ENCODE data around the gene RPUSD4. TPM values are rescaled to one million over a fixed set of nuclear protein-coding genes. Genes with fewer than 3 reads are reported as not detected.
"Not testable (repeated sequence)": the region's sequence is repeated elsewhere in the genome, so short reads cannot be mapped to it uniquely, and the experiment has no call there.

RPUSD4 gene, protein sequence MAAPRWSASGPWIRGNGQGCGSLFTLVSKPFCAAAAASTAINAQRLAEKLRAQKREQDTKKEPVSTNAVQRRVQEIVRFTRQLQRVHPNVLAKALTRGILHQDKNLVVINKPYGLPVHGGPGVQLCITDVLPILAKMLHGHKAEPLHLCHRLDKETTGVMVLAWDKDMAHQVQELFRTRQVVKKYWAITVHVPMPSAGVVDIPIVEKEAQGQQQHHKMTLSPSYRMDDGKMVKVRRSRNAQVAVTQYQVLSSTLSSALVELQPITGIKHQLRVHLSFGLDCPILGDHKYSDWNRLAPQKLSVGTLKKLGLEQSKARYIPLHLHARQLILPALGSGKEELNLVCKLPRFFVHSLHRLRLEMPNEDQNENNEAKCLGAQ
- 25.8 and 30.0 TPM in 2 replicates for total RNA-seq (2014; rRNA removed; shearing (Covaris generic))
- polyA plus RNA-seq (2015; cell fraction: cytosol; rRNA removed), result 23.0 and 25.0 TPM in 2 replicates
- polyA plus RNA-seq (2015; cell fraction: nucleus; rRNA removed), result 55.1 and 61.3 TPM in 2 replicates

DNA sequence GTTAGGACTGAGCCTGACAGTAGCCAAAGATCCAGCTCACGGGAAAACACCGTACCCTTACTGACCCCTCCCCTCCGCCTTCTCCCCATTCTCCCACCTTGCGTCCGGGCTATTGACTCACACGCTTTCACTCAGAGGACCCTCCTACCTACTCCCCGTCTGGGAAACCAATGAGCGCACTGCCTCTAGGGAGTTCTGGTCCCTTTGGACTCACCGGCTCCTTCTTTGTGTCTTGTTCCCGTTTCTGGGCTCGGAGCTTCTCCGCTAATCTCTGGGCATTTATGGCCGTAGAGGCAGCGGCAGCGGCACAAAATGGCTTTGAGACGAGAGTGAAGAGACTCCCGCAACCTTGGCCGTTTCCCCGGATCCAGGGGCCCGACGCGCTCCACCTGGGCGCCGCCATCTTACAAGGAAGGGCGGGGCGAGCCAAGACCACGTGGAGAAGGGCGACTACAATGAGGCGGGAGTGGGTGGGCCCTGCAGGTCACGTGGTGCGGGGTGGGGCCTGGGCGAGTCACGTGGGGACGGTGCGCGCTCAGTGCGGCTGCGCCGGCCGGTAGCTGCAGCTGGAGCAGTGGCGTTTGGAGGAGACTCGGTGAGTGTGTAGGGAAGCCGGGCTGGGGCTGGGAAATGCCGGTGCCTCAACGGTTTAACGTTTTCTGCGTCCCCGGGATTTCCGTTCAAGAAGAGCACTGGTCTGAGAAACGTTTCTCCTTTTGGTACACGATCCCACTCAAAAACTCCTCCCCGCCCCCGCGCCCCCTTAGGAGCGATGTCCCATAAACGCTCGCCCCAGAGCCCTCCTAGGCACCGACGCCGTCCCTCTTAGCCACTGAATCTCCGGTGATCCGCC, at the start of gene RPUSD4, which contains the start of gene FAM118B:
TSS of gene RPUSD4 (minus strand) at position 415 of the 853 bp plus-strand sequence. CDS start at position 403, 12 bp downstream.
TSS of gene FAM118B (plus strand) at position 547 of the 853 bp plus-strand sequence. CDS start 23,220 bp downstream, outside the sequence.
- DNase-seq (ENCODE audit: low read depth), result peak; percentile 95

DNA sequence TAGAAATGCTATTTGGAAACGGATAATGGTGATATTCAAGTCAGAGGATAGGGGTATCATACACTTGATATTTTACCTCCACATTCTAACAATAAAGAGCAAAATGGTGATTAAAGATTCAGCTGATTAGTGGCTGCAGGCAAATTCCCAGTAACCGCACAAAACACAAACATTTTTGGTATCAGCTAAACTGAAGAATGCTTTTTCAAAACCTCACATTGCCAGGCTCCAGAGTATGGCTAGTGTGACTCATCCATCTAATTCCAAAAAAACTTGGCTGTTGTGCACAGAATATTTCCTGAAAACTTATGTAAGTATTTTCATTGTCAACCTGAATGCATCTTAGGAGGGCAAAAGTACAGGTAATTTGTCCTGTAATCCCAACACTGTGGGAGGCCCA, 46.3 kb upstream of the RPUSD4 start:
- no peak for DNase-seq (ENCODE audit: low read depth)

DNA sequence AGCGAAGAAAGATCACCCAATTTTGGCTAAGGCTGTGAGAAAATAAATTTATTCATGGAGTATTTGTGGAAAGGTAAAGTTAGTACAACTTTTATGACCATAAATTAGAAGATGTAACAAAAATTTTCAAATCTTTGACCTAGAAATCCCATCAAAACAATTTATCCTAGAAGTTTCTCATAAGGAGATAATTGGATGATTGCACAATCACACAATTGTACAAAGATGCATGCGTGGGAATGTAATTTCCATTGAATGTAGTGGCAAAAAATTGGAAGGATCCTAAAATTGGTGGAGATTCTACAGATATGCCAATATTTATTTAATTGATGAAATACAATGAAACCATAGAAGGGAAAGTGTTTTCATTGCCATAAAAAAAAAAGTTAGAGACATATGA, 45.7 kb upstream of the RPUSD4 start:
- DNase-seq (ENCODE audit: low read depth), result no peak

DNA sequence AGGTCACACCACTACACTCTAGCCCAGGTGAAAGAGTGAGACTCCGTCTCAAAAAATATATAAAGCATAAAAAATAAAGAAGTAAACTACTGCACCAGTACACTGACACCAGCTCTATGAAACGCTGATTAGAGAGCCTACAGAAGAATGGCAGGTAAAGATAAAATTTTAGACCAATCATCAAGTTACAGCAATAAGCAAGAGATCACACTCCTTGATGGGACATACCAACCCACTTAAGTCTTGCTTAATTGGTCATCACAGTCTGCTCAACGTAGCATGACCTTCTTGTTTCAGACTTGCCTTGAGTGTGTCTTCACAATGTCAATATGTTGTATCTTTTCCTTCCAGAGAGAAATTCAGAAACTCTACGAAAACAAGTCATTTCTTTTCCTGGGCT, 44.8 kb upstream of the RPUSD4 start:
- DNase-seq (ENCODE audit: low read depth), result no peak

DNA sequence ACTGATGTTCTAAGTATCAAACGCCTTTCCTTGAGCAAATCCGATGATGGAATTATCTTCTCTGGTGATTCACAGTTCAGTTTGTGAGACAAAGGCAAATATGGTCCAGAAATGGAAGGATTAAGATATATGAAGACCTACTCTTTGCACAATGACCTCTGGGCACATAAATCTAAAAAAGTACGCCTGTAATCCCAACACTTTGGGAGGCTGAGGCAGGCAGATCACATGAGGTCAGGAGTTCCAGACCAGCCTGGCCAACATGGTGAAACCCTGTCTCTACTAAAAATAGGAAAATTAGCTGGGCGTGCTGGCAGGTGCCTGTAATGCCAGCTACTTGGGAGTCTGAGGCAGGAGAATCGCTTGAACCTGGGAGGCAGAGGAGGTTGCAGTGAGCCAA, 44.1 kb upstream of the RPUSD4 start:
- DNase-seq (ENCODE audit: low read depth), result not testable (repeated sequence)

DNA sequence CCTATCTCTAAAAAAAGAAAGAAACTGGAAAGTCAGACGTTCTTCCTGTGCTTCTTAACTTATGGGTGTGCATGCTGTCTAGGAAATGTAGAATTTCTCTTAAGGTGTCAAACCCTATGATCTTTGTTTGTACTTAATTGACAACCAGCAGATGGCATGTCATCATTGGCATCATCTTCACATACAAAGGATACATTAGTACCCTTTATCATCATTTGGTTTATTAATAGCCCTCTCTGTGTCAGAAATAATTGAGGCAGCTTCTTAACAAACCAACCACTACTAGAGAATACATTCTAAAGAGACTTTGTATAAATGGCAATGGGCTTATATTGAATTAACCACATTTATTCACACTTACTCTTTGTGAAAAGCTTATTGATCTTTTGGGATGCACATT, 43.4 kb upstream of the RPUSD4 start:
- no peak for DNase-seq (ENCODE audit: low read depth)

DNA sequence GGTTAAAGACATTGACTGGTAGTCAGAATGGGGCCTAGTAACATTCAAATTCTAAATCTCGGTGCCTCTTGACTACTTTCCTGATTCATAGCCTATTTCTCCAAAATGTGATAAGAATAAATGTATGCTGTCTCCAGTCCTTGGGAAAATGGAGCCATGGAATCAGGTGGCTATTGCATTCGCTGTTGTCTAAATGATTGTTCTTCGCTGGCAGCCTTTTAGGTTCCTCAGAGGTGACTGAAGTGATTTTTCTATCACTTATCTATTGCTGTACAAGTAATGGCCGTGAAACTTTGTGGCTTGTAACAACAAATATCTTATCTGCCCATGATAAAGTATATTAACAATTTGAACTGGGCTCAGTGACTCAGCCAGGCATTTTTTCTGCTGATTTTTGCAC, 41.8 kb upstream of the RPUSD4 start:
- DNase-seq (ENCODE audit: low read depth), result no peak

DNA sequence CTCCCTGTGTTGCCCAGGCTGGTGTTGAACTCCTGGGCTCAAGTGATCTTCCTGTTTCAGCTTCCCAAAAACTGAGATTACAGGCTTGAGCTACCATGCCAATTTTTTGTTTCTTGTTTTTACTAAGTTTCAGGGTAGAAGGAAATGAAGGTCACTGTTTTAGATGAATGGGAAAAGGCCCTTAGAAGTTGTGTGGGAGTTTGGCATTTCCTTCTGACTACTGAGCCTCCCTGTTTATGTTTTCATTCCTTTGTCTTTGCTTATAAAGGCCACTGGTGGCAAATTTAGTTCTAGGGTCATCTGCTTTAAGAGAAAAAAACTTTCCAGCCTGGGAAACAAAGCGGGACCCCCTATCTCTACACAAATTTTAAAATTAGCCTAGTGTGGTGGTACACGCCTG, 35.2 kb upstream of the RPUSD4 start:
- no peak for DNase-seq (ENCODE audit: low read depth)

DNA sequence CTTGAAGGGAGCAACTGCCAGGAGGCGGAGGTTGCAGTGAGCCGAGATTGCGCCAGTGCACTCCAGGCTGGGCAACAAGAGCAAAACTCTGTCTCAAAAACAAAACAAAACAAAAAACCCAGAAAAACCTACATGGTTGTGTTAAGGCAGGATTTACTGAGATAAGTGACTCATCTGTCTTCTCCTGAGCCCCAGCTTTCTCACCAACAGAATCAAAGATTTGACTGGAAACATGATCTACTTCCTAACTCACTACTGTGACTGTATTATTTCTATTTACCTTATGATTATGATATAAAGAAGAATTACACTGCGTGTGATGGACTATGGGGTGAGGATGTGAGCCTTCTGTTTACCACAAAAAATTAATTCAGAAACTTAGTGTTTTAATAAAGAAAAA, 21.9 kb upstream of the RPUSD4 start:
- peak; percentile 41 for DNase-seq (ENCODE audit: low read depth)

DNA sequence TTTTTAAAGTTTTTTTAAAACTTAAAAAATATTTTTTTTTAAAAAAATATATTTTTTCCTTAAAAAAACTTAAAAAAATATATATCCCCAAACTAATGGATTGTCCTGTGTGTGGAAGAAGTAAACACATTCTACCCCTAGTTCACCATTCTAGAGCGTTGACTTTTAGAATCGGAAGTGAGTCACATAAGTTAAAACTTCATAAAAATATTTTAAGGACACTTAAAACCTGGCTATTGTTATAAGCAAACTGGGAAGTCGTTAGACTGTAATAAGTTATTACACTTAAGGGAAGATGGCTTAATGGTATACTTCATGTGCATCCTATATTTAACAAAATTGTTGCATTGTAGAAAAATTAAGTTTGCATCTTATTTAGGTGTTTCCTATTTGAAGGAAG, 21.2 kb upstream of the RPUSD4 start:
- no peak for DNase-seq (ENCODE audit: low read depth)

DNA sequence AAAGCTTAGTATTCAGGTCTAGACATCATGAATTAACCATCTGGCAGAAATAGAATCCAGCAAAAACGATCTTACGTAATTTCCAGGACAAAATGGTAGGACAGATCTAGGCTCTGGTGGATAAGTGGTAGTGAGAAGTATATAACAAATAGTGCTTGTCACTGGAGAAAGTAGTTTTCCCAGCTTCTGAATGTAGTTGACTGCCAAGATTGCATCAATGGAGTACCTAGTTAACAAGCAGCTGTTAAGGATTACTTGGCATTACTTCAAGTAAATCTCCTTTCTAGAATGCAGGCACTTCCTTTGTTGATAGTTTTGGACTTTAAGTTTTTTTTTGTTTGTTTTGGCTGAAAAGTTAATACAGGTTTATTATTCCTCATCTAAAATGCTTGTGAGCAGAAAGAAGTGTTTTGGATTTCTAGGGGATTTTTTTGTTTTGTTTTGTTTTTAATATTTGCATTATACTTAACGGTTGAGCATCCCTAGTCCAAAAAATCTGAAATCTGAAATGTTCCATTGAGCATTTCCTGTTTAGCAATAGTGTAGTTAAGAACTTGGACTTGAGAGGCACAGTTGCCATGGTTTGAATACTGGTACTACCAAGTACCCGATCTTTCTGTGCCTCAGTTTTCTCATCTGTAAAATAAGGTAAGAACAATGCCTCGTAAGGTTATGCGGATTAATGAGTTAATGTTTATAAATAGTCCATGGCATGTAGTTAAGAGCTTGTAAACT, 20.4 kb upstream of the RPUSD4 start:
- DNase-seq (ENCODE audit: low read depth), result no peak

DNA sequence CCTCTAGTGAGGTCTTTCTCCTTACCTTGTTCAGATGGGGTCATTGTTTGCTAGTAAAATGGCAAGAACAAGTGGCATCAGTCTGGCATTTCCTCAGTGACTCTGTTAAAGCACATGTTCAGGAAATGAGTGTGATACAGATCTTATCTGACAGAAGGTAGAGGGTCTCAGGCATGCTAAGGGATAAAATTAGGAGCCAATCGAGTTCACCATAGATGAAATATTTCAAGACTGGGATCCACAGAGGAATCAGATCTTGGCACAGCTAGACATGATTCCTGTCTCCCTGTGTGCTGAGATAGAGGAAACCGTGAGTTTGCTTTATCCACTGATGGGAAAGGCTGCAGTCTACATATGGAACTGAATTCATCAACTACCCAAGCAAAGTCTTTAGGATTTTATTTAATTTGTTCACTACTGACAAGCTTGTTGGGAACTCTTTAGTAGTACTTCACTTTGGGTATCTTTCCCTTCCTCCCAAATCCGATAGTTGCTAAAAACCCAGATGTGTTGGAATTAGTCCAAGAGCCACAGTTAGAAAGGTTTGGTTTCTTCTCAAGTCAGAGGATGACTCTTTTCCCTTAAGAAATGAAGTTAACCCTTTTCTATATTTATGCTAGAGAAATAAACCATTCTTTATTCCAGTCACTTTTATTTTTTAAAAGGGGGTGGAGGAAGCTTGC, 18.5 kb upstream of the RPUSD4 start:
- DNase-seq (ENCODE audit: low read depth), result no peak

DNA sequence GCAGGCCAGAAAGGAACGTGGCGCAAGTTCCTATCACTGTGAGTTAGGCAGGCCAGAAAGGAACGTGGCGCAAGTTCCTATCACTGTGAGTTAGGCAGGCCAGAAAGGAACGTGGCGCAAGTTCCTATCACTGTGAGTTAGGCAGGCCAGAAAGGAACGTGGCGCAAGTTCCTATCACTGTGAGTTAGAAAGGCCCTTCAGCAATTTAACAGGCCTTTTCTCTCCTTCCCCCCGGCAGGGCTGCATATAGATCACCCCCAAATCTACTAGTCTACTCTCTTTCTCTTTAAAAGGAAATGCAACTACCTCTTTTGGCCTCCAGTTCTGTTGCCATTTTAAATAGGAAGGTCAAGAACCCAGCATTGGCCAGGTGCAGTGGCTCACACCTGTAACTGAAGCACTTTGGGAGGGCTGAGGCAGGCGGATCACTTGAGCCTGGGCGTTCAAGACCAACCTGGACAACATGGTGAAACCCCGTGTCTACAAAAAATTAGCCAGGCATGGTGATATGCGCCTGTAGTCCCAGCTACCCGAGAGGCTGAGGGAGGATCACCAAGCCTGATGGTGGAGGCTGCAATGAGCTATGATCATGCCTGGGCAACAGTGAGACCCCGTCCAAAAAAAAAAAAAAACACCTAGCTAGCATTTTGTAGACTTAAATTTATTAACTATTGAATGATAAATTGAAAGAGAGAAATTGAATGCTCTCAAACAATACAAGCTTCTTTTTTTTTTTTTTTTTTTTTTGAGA, 15.1 kb upstream of the RPUSD4 start:
- no peak for DNase-seq (ENCODE audit: low read depth)

DNA sequence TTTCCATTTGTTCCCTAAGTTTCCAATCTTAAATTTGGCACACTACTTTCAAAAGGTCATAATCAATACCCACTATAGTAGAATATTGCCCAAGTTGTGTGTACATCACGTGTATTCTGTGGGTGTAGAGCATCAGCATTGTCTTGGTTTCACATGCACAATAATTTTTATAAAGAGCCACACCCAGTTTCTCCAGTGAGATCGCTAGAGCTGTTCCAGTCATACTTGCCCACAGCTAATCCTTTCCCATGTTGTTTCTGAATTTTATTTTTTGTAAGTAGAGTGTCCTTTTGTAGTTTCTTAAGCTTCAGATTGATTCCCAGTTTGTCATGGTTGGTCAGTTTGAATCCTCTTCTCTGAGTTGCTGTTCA, 13.8 kb upstream of the RPUSD4 start:
- no peak for DNase-seq (ENCODE audit: low read depth)

DNA sequence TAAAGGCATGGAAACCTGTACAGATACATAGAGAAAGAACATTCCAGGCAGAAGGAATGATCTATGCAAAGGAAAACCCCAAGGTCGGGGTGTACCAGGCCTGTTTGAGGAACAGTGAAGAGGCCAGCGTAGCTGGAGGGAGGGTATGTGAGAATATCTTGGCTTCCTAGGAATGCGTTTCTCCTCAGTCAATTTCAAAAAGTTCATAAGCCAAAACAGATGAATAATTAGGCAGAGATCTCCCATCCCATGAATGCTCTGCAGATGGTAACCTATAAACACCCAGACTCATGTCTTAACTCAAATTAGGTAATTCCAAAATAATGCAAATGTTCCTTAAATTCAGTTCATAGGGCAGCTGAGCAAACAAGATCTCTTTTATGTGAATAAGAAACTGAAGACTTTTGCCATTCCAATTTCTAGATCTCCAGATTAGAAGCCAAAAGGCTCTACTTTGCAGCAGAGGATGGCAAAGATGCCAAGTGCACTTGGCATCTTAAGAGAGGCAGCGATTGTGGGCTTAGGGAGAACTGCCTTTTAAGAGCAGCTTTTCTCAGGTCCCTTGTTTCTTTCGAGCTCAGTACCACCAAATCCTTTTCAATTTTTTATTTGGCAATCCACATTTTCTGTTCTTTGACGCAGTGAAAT, 13.3 kb upstream of the RPUSD4 start:
- no peak for DNase-seq (ENCODE audit: low read depth)

DNA sequence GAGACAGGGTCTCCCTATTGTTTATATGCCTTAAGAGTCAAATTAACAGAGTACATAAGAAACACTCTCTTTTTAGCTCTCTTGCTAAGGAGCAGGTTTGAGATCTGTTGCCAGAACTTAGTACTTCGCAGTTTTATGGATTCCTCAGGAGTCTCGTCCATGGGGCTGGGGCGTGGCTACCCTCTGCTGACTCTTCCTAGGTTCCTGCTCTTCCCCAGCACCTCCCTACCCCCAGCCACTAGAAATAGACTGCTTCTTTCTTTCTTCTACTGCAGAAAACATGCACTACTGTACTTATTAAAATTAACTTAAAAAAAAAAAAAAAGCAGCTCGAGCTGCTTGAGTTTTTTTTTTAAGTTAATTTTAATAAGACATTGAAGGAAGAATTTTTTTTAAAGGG, 8.1 kb upstream of the RPUSD4 start:
- DNase-seq (ENCODE audit: low read depth), result no peak

DNA sequence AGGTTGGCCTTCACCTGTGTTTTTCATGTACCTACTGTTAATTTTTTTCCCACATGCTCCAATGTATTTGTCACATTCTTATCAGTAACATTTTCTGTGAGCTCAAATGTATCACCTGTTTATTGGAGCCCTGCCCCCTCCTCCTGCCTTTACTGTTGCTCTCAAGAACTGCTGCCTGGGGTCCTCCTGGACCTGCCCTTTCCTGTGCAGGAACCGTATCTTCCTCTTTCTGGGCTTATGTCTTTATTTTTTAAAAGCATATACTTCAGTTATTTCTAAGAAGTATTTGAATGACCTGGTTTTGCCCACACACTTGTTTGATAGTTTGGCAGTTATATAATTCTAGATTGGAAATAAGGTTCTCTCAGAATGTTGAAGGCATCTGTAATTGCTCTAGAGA, 6.0 kb upstream of the RPUSD4 start:
- DNase-seq (ENCODE audit: low read depth), result no peak

DNA sequence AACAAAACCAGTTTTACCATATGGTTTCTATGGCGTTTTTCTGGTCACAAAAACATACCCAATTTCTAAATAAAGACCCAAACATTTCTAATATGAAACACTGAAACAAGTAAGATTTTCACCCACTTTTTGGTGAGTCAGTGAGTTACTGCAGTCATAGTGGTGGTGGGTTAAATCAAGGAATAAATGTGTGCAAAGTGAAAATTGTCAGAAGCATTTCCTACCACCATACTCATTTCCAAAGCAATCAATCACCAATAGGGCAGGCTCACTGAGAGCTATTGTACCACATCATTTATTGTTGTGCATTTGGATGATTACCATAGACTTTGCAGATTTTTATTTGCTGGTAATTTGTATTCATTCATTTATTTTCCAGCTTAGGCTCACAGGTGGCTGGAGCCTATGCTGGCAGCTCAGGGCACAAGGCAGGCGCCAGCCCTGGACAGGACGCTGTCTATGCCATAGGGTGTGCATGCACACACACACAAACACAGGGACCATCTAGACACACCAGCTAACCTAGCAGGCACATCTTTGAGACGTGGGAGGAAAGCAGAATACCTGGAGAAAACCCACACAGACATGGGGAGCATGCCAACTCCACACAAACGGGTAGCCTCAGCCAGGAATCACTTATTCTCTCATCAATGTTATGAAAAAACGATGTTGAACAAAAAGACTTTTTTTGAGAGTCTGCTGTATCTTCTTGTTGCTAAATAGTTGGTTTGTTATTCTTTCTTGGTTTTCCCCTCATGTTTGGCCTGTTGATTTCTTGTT, 5.3 kb upstream of the RPUSD4 start:
- no peak for DNase-seq (ENCODE audit: low read depth)

DNA sequence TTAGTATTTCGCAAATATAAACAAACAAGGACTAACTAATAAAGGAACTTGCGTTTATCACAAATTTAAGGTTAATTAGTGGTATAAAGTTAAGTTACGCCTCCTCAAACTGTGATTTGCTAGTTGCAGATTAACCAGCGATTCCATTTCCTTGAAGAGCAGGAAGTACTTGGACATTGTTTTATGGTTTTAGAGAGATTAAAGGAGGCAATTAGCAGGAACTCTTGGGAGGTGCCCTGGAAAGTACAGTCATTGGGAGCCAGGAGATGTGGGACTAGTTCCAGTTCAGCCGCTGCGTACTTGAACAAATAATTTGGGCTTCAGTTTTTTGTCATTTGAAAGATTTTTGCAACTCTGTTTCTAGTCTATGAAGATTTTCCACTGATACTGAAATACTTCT, 3.4 kb upstream of the RPUSD4 start:
- no peak for DNase-seq (ENCODE audit: low read depth)

All from HT1080 (cell line).